Heart right ventricle (tissue), 16 donors: ENCODE data around the gene TFEB. TPM values are rescaled to one million over a fixed set of nuclear protein-coding genes. Genes with fewer than 3 reads are reported as not detected.

Source experiments
- ATAC-seq, 8 donors: fragments of 200-7000 bp; cut with Tn5 transposase; one replicate each; pipeline ENCODE4 v1.9.1; 2020; ENCODE audit warnings: mild to moderate bottlenecking in 8 of 8, moderate library complexity in 8 of 8, moderate number of reproducible peaks in 1 of 8
- DNase-seq, 2 donors: peaks; one replicate each; pipeline ENCODE4 v3.0.0-alpha.2; 2020
- H3K27ac ChIP-seq, 10 donors: fragments of 200-600 bp; sonication (generic) in 2 of 10; one replicate each; pipeline versions ENCODE4 v1.5.0 to v1.8.0; 2020 to 2022; ENCODE audit warnings: mild to moderate bottlenecking in 3 of 10
- H3K27me3 ChIP-seq, 7 donors: fragments of 200-600 bp; one replicate each; pipeline ENCODE4 v1.8.0; 2021 to 2022; ENCODE audit warnings: mild to moderate bottlenecking in 2 of 7
- H3K36me3 ChIP-seq, 9 donors: fragments of 200-600 bp; sonication (generic) in 1 of 9; one replicate each; pipeline versions ENCODE4 v1.5.0 to v1.8.0; 2020 to 2022; ENCODE audit warnings: mild to moderate bottlenecking in 2 of 9
- H3K4me1 ChIP-seq, 9 donors: fragments of 200-600 bp; sonication (generic) in 1 of 9; one replicate each; pipeline versions ENCODE4 v1.5.0 to v1.8.0; 2020 to 2022; ENCODE audit warnings: mild to moderate bottlenecking in 4 of 9
- H3K4me3 ChIP-seq, 10 donors: fragments of 200-600 bp; sonication (generic) in 2 of 10; one replicate each; pipeline versions ENCODE4 v1.5.0 to v1.8.0; 2020 to 2022; ENCODE audit warnings: mild to moderate bottlenecking in 7 of 10, moderate library complexity in 2 of 10
- H3K9me3 ChIP-seq, 11 donors: fragments of 200-600 bp in 10 of 11; sonication (generic) in 2 of 11; one replicate each; pipeline versions ENCODE4 v1.5.0 to v1.8.0; 2013 to 2022; ENCODE audit warnings: mild to moderate bottlenecking in 2 of 11, control low read depth in 1 of 11, moderate library complexity in 1 of 11
- CTCF ChIP-seq, 9 donors: fragments of 200-600 bp; sonication (generic) in 2 of 9; IDR thresholded peaks; one replicate each; pipeline versions ENCODE4 v1.5.0 to v1.8.0; 2021 to 2022; ENCODE audit warnings: antibody characterized with exemption in 9 of 9, mild to moderate bottlenecking in 5 of 9, moderate library complexity in 1 of 9
- WGBS, 2 donors: extraction: QIAGEN DNeasy Blood & Tissue Kit; methylation state at CpG; one replicate each; pipeline ENCODE4 v1.1.7; 2013; ENCODE audit warnings: inconsistent platforms in 1 of 2; 5-methylcytosine and 5-hydroxymethylcytosine counted together
- intact Hi-C, 10 donors: fragments of 100-400 bp; cut with DNase I; formaldehyde crosslinking; loops; one replicate each; pipeline versions ENCODE4 v1.11.1 to v1.14.2; 2022
- polyA plus RNA-seq, 2 donors: library from polyadenylated mRNA; stranded (reverse); fragments of 200-250 nt; gene quantifications; one replicate each; pipeline ENCODE4 v1.2.3, GENCODE V29; 2013
- total RNA-seq, 10 donors: library from RNA; stranded (reverse); fragmentation: NEBNext Ultra II Directional in 3 of 10; extraction: Animal tissue kit (Norgen Biotek cat#: 25700) in 3 of 10; gene quantifications; one replicate each; pipeline versions ENCODE4 v1.2.1 to v1.2.4, GENCODE V29; 2021 to 2023
- donor health status: Arrhythmogenic right ventricular cardiomyopathy.
- donor health status: ischemic (EF 13 %, LVEDD 7.1; RV severe dilation, severe dysfunction).
- donor health status: healthy with polysubstance abuse.
- donor health status: DM: no; HTN: yes; CAD: no.
- donor health status: DM: no; HTN: no; CAD: no.
- donor health status: ischemic (EF 25% LVEDD 6.9; RV normal size, moderate dysfunction).
- donor health status: ischemic (EF 25% LVEDD 5.7; RV mildly dilated, moderate dysfunction).
- donor health status: healthy.
- donor health status: DM: yes; HTN: yes; CAD: no.
- donor health status: Ischemic cardiomyopathy.
- donor health status: ischemic (EF 35%, LVEDD 5.7; RV mildly dilated, moderate dysfunction).
- donor health status: nonischemic (EF 11% LVEDD 7.7; RV severe dilation, severe dysfunction).
- donor health status: DM: yes; HTN: yes; CAD: no.
- donor health status: PGD.
- donor health status: ischemic (EF 29% LVEDD 5.4; RV normal size, mild dysfunction).
- donor health status: nonischemic (EF 23%, LVEDD 6.1; RV moderate dilation, normal function).

The TFEB gene
- total and polyA plus RNA-seq, 12 donors: 29.2 to 52.3 (median 39.6) TPM

GRCh38 chr6:41757271-41757670, 21.9 kb upstream of the TFEB start:
- H3K27me3 ChIP-seq: no peaks in the 10 kb centered on the region
- DNase-seq: no peak
- intact Hi-C loops: no loop called here
- H3K4me3 ChIP-seq: no peak overlapping the region
- 93% methylated on average over 6 of the region's 6 CpGs for WGBS, 2 donors
- no peak overlapping the region for H3K27ac ChIP-seq
- no peaks in the 10 kb centered on the region for H3K36me3 ChIP-seq
- no peak for ATAC-seq
- no peaks in the 10 kb centered on the region for H3K4me1 ChIP-seq
- TF ChIP-seq CTCF (IDR thresholded peaks at IDR 0.05): no peak
- H3K9me3 ChIP-seq: no peaks in the 10 kb centered on the region

- Histone ChIP-seq H3K4me3 (no peak overlapping the region), H3K4me1 (no peaks in the 10 kb centered on the region), H3K36me3 (no peaks in the 10 kb centered on the region), H3K27me3 (no peaks in the 10 kb centered on the region), H3K9me3 (no peaks in the 10 kb centered on the region), H3K27ac (no peak overlapping the region)
- ATAC-seq: no peak
- intact Hi-C loops: no loop called here
- 58 to 64% methylated on average over 13 of the region's 13 CpGs for WGBS, 2 donors
- no peak for TF ChIP-seq CTCF (IDR thresholded peaks at IDR 0.05)
- no peak for DNase-seq
Measured at GRCh38 chr6:41756354-41756753, 20.9 kb upstream of the TFEB start.

GRCh38 chr6:41755895-41756294, 20.5 kb upstream of the TFEB start:
- TF ChIP-seq CTCF (IDR thresholded peaks at IDR 0.05): no peak
- no peaks in the 10 kb centered on the region for H3K36me3 ChIP-seq
- no peaks in the 10 kb centered on the region for H3K4me1 ChIP-seq
- DNase-seq (no peak), ATAC-seq (no peak)
- H3K4me3 ChIP-seq: no peak overlapping the region
- H3K27ac ChIP-seq: no peak overlapping the region
- H3K9me3 ChIP-seq: no peaks in the 10 kb centered on the region
- WGBS, 2 donors: 84 to 88% methylated on average over 4 of the region's 4 CpGs
- no peaks in the 10 kb centered on the region for H3K27me3 ChIP-seq
- intact Hi-C loops: no loop called here

- ATAC-seq (no peak), DNase-seq (no peak)
- intact Hi-C loops: no loop called here
- TF ChIP-seq CTCF (IDR thresholded peaks at IDR 0.05): no peak
- Histone ChIP-seq H3K4me3 (no peak overlapping the region), H3K9me3 (no peaks in the 10 kb centered on the region), H3K27me3 (no peaks in the 10 kb centered on the region), H3K4me1 (no peaks in the 10 kb centered on the region), H3K27ac (no peak overlapping the region), H3K36me3 (no peaks in the 10 kb centered on the region)
- 94 to 100% methylated on average over 3 of the region's 3 CpGs for WGBS, 2 donors
Measured at GRCh38 chr6:41750374-41750773, 15.0 kb upstream of the TFEB start.

GRCh38 chr6:41748542-41748941, 13.1 kb upstream of the TFEB start:
- no peaks in the 10 kb centered on the region for H3K27me3 ChIP-seq
- no peak for DNase-seq
- H3K36me3 ChIP-seq: no peaks in the 10 kb centered on the region
- H3K9me3 ChIP-seq: no peaks in the 10 kb centered on the region
- ATAC-seq: no peak
- H3K4me1 ChIP-seq: no peaks in the 10 kb centered on the region
- no peak overlapping the region for H3K27ac ChIP-seq
- no peak overlapping the region for H3K4me3 ChIP-seq
- 67 to 85% methylated on average over 3 of the region's 3 CpGs for WGBS, 2 donors
- intact Hi-C loops: no loop called here
- TF ChIP-seq CTCF (IDR thresholded peaks at IDR 0.05): no peak
